NOMO-1 (cell line): ENCODE data around the gene CLIP4.

Experiments used
- DNase-seq, 2 experiments: peaks; one replicate each; lab custom pipeline; 2025; ENCODE audit not compliant: unreplicated experiment in 2 of 2; lab: John Stamatoyannopoulos, UW

The CLIP4 gene

DNA sequence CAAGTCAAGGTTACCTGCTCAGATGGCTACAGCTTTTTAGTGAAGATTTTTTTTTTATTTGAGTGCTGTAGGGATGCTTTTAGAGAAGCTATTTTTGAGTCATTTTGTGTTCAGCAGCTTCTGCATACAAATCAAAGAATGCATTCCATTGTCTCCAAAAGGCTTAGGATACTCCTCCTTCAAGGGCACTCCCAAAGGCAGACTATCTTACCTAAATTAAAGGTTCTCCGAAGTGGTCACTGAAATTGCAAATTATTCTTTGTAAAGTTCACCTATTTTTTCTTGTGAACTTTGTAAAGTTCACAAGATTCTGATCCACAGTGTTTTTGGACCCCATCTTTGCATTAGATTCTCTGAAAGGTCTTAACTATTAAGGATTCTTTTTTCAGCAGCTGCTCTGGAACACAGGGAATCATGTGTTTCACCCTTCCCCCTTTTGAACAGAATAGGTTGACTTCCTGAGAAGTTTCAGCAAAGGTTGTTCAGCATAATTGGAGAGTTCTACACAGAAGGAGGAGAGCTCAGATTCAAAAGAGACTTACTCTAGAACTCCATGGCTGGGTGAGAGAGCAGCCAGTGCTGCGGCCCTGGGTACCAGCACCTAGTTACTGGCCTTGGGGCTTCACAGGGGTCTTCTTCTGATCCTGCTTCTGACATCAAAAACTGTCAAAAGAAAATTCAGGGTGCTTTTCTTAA lies 14.5 kb downstream of the CLIP4 start:
- DNase-seq: no peak

DNA sequence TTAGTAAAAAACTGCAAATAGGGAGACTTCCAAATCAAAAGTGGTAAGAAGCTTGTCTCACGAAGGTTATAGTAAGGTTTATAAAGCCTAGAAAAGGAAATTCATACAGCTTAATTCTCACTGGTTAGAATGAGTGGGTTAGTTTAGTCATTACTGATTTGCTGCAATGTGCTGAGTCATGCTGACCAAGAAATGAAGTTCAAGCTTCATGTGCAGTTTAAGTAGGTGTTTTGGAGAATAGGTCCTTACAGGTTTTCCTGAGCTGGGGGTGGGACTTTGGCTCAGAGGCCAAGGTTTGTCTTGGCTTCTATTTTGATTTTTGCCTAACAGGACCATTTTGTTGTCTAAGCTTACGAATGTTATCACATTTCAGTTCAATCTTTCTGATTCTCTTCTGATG lies 15.1 kb downstream of the CLIP4 start:
- DNase-seq: peak in 1 of 2 experiments; percentile 57

DNA sequence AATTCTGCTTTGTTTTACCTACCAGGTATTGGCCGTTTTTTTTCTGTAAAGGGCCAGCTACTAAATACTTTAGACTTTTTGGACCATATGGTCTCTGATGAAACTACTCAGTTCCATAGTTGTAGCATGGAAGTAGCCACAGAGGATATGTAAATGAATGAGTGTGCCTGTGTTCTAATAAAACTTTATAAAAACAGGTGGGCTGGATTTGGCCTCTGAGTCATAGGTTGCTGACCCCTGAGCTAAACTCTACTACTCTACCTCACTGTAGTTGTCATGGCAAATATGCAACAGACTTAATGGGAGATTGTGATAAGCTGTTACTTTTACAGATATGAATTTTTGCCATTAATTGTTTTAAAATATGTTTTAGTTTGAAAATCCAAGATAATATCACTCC lies 19.7 kb downstream of the CLIP4 start:
- no peak for DNase-seq

DNA sequence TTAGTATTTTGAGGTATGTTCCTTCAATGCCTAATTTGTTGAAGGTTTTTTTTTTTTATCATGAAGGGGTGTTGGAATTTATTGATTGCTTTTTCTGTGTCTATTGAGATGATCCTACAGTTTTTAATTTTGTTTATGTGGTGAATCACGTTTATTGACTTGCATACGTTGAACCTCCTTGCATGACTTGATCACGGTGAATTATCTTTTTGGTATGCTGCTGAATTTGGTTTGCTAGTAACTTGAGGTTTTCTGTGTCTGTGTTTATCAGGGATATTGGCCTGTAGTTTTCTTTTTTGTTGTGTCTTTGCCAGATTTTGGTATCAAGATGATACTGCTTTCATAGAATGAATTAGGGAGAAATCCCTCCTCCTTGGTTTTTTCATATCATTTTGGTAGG lies 23.9 kb downstream of the CLIP4 start:
- DNase-seq: no peak

DNA sequence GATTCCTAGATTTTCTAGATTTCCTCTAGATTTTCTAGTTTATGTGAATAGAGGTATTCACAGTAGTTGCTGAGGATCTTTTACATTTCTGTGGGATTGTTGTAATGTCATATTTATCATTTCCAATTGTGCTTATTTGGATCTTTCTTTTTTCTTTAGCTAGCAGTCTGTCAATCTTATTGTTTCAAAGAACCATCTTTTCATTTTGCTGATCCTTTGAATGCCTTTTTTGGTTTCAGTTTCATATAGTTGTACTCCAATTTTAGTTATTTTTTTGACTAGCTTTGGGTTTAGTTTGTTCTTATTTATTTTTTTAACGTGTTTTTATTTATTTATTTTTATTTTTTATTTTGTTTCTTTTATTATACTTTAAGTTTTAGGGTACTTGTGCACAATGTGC lies 24.5 kb downstream of the CLIP4 start:
- DNase-seq: no peak

DNA sequence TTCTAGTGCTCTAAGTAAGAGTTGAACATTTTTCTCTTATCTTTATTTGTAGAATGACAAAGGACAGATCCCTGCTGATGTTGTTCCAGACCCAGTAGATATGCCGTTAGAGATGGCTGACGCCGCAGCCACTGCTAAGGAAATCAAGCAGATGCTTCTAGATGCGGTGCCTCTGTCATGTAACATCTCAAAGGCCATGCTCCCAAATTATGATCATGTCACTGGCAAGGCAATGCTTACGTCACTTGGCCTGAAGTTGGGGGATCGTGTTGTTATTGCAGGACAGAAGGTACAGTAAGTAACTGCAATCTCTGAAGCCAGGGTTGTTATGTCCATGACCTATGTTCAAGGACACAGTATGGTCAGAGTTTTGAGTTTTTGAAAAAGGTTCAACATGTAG lies 28.4 kb downstream of the CLIP4 start:
- DNase-seq: no peak

DNA sequence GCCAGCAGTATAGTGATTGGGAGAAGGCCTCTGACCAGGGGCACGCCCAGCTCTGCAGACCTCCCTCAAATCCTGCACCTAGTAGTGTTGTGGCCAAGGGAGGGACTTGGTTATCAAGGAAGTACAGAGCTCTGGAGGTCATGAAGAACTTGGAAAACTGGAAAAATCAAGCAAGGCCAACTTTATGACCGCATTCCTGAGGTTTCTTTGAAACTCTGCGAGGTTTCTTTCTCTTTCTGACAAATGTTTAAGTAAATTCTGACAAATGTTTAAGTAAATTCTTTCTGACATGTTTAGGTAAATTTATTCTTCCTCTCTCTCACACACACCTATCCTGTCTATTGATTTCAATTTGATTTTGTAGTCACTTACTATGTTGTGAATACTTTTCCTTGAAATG lies 31.0 kb downstream of the CLIP4 start:
- DNase-seq: no peak

DNA sequence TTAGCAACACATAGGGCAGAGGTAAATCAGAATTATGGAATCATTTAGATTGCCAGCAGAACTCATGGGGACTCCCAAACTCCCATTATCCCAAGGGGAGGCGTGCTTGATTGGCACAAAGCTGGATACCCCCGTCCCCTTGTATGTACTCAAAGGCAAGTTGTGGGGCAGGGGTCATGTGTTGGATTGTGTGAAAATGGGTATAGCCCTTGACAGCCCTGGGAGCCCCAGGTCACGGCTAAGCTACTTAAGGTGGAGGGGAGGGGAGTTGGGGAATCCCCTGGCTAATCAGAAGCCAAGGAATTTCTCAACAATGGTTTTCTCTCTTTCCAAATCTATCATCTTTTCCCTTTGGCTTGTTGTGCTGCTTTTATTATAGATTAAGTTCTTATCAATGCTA lies 32.7 kb downstream of the CLIP4 start:
- no peak for DNase-seq

DNA sequence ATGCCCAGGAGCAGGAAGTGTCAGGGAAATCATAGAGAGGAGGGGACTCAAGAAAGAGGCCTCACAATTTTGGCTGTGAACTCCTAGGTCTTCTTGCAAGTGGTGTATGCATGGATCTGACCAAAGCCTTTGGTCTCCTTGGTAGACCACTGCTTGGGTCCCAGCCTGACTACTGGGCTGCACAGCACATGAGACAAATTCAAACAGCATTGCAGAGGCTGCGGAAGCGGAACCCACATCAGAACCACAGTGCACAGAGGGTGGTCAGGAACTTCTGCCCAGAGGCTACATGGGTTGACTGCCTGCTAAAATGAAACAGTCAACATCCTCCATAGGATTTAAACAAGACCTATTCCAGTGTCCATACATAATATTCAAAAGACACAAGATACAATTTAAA lies 39.4 kb downstream of the CLIP4 start:
- no peak for DNase-seq

DNA sequence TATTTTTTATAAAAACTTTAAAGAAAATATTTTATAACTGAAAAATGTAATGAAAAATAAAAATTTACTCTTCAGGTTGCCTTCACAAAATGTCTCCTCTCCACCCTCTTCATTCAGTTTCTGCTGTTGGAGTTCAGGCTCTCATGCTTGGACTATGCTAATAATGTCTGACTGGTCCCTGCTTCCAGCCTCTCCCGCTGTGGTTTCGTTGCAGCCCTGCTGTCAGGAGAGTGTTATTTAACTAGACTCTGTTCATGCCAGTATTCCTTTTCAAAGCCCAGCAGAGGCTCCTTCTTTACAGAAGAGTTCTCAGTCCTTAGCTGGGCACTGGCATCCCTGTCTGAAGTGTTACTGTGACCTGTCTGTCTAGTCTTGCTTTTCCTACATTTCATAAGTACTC lies 40.4 kb downstream of the CLIP4 start:
- no peak for DNase-seq

DNA sequence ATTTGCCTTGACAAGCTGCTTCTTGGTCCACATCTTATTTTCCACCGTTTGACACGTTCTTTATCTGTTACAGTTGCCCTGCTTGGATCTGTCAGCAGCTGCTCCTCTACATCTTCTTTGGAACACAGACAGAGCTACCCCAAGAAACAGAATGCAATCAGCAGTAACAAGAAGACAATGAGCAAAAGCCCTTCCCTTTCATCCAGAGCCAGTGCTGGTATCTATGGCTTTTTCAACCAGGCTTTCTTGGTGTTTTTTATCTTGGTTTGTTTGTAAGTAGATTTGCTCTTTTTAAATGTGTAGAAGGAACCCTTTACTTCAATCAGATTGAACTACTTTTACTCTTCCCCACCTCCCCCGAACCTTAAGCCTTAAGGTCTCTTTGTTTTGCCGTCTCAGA lies 41.9 kb downstream of the CLIP4 start:
- DNase-seq: no peak

DNA sequence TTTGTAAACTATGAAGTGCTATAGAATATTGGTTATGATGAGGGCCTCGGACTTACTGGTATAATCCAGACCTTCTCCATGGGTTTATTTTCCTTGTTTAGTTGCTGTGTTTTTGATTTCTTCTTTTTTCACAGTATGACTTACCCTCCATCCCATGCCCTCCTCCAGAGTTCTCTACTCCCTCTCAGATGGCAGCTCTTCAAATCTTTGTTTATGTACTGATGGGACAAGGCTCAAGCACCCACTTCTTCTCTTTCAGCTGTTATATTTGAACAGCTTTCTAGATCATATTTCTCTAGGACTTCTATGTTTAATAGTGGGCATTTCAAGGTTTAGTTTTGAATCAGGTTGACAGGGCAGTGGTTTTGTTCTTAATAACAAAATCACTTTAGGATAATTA lies 43.9 kb downstream of the CLIP4 start:
- no peak for DNase-seq

DNA sequence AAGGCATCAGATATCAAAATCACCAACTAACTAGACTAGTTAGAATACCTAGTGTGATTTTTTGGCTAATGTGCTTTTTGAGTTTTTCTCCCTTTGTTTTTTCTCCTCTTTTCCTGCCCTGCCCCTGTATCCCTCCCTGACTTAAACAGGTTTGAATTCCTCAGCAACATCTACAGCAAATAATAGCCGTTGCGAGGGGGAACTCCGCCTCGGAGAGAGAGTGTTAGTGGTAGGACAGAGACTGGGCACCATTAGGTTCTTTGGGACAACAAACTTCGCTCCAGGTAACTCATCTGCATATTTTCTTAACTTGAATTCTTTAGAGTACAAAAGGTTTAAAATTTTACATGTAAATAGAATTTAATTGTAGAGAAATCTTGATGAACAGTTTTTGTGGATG lies 45.0 kb downstream of the CLIP4 start:
- DNase-seq: no peak

DNA sequence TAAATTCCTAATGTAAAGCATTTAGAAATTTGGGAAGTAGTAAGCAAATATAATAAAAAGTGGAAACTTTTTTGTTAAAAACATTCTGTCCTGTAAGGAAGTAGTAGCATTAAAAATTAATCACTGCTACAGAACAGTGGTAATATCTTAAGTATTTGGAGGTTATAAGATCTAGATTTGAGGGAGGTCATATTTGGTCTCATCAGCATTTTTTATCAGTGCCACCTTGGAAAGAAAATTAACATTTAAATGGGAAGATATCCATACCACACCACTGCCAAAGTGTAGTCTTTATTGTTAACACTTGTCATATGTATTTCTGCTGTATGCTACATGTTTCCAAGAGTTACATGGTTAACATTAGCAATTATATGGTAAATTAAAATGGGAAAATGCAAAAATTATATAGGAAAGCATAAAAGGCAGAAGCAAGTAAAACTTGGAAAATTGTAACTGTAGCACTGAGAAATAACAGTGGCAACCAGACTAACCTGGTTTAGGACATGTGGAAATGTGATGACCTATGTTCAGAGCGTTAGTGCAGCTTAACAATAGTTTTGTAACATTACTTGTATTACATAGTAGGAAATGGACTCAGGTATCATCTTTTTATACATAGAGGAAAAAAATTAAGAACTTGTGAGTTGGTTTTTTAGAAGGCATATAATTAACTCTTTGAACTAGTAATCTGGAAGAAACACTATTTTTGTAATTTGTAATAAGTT lies 47.2 kb downstream of the CLIP4 start:
- DNase-seq: no peak

DNA sequence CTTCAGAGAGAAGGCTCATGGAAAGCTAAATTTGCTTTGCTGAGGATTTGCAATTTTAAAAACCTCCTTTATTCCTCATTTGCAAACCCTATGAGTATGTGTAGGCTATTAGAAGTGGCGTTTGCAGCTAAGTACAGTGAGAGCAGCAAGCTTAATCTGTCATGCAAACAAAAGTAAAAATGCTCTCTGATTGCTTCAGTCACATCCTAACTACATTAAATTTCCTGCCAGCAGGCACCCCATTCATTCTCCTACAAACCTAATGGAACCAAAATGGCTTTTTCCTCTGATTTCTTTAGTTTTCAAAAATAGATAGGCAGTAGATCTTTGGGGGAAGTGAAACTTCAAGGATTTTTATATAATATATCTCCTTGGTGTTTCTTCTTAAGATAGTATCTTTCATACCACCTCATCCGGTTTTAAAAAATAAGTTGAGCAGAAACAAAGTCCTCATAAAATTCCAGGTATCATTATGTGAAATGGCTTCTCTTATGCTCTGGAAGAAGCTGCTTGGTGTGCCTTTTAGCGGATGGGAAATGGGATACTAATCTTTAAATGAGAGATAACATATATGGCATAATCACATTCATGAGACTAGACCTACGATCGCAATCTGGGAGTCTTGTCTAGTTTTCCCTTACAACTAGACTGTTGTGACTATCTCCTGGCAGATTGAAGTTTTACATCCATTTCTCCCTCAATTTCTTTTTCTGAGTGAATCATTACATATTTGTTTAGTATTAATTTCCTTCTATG lies 49.1 kb downstream of the CLIP4 start:
- peak in 1 of 2 experiments; percentile 11 for DNase-seq

DNA sequence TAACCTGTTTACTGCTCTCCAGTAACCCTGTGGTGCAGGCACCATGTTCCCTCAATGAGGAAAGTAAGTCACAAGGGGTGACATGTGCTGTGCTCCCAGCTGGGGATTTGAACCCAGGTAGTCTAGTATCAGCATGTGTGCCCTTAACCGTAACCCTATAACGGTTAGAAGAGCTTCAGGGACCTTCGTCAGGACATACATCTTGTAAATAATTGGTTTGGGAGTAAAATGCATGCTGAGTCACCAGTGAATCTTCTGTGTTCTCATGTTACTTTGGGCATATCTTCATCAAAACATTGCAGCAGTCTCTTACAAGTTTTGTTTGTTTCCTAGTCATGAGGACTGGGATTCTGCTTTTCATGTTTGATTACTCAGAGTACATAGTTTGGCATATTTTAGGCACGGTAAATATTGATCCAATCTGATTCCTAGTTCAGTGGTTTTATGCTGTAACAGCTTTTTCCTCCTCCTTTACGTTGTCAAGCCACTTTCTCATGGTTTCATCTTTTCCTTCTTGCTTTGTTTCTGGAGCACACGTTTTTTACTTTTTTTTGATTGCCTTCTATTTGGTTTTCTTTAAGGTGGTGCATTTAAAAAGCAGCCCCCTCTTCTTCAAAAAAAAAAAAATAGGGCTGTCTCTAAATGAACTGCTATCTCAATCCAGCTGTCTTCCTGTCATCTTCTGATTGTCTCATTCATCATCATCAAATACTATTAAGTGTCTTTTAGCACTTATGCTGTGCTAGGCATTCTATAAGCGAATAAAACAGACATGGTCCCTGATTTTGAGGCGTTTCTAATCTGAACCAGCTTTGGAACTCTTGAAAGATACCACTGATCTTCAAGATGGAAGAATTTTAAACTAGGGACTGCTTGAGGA lies 50.4 kb downstream of the CLIP4 start:
- no peak for DNase-seq

DNA sequence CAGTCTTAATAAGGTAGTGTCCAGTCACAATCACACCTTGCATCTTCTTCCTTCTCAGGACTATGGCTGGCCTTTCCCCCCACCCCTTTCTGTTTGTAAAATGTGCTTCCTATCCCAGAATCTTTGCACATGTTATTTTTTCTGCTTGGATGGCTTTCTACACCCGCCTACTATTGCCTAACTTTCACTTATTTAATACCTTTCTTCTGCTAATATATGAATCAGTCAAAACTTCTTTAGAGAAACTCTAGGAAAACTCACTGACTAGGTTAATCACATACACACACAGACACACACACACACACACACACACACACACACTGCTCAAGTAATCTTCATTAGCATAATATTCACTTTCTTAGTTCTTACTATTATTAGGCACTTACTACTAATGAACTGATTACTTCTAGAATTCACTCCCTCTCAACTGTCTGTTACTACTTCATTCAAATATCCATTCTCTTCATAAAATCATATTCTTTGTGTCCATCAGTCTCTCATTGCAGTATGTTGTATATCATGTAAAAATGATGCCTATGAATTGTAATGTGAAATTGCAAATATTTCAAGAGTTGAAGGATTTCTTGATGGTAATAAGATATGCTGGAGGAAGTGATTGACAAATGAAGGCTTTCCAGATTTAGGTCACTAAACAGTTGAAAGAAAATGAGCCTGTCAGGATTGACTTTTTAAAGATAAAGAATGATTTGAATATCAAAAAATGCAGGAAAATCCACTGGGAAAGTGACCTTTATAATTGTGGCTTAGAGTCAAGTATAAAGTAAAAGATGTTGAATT lies 51.2 kb downstream of the CLIP4 start:
- no peak for DNase-seq

DNA sequence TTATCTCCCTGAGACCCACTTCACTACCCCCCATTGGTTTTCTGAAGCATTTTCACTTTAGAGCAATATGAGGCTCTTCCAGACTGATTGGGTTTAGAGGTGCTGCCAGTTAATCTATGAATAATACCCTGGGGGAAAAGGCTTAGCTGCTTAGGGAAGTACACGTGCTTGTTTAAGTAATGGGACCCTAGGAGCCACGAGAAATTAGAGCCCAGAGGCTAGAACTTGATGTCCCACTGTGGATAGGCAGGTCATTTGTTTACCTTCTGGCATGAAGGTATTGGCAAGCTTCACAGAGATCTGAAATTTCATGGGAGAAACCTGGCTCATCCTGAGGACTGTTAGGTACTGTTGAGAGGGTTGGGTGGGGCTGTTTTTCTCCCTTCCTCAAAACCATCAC lies 59.7 kb downstream of the CLIP4 start:
- no peak for DNase-seq

DNA sequence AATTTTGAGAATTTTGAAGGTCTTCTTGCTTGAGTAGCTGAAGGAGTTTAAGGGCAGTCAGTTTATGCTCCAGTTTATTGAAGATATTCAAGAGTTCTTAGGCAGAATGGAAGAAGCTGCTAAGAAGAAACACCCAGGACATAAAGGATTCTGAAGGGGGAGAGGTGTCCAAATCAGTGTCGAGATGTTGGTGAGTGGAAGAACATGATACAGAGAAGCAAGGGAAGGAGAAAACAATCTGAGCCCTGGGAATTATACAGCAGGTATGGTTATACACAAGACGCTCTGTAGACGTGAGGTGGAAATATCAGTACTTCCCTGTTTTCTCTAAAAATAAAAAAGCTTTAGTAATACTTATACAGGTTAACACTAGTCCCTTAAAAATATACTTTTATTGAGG lies 60.1 kb downstream of the CLIP4 start:
- no peak for DNase-seq

DNA sequence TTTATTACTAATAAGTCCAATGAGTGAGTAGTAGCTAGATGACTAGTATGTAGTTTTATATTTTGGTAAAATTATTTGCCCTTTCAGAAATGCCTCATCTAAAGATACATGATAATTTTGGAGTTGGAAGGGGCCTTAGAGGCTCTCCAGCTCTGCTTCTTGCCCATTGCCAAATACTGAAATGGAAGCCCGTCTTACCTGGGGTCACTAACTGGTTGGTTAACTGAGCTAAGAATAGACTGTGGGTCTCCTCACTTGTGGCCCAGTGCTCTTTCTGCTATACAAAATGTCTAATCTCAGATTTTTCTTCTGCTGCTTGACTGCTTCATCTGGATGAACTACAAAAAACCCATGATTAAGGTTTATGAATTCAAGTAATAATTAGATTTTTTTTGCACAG lies 67.1 kb downstream of the CLIP4 start:
- DNase-seq: no peak
